Mesendoderm (in vitro differentiated cells): Measurements from ENCODE around the gene FBXL7.

ENCODE experiments used
- DNase-seq: peaks from one replicate; pipeline ENCODE4 v3.0.0; 2013
- H2AK5ac ChIP-seq: 2 replicates; pipeline ENCODE4 v1.6.1; 2013; ENCODE audit warnings: low read length, inconsistent platforms
- H2BK120ac ChIP-seq: 2 replicates; pipeline ENCODE4 v1.6.1; 2013; ENCODE audit warnings: low read depth, mild to moderate bottlenecking, low read length, moderate library complexity, mixed read lengths
- H2BK15ac ChIP-seq: replicated peaks from 2 replicates; pipeline ENCODE4 v1.6.1; 2013; ENCODE audit warnings: low read depth, mild to moderate bottlenecking, moderate library complexity
- H2BK5ac ChIP-seq: 2 replicates; pipeline ENCODE4 v1.6.1; 2013; ENCODE audit warnings: low read length, inconsistent platforms
- H3K18ac ChIP-seq: 2 replicates; pipeline ENCODE4 v1.6.1; 2013; ENCODE audit warnings: mild to moderate bottlenecking, low read length, mixed read lengths
- H3K23ac ChIP-seq: one replicate; pipeline ENCODE4 v1.6.1; 2013; ENCODE audit warnings: low read length
- H3K27ac ChIP-seq: 2 replicates; pipeline ENCODE4 v1.5.1; 2013; ENCODE audit warnings: low read depth, mild to moderate bottlenecking, inconsistent platforms, low read length, moderate library complexity
- H3K27me3 ChIP-seq: 2 replicates; pipeline ENCODE4 v1.6.1; 2013; ENCODE audit warnings: low read length, control low read depth, mild to moderate bottlenecking, inconsistent platforms; ENCODE audit not compliant: insufficient read depth, poor library complexity
- H3K36me3 ChIP-seq: 2 replicates; pipeline ENCODE4 v1.6.1; 2013; ENCODE audit warnings: low read length, inconsistent platforms; ENCODE audit not compliant: control insufficient read depth, insufficient read depth
- H3K4ac ChIP-seq: one replicate; pipeline ENCODE4 v1.6.1; 2013; ENCODE audit warnings: low read depth, mild to moderate bottlenecking, low read length, moderate library complexity
- H3K4me1 ChIP-seq: 2 replicates; pipeline ENCODE4 v1.6.1; 2013; ENCODE audit warnings: low read depth, low read length, inconsistent platforms; ENCODE audit not compliant: control insufficient read depth
- H3K4me2 ChIP-seq: 2 replicates; pipeline ENCODE4 v1.6.1; 2013; ENCODE audit warnings: low read length
- H3K4me3 ChIP-seq: 2 replicates; pipeline ENCODE4 v1.5.1; 2013; ENCODE audit warnings: mild to moderate bottlenecking, low read length
- H3K56ac ChIP-seq: one replicate; pipeline ENCODE4 v1.6.1; 2013; ENCODE audit warnings: low read length
- H3K79me1 ChIP-seq: 2 replicates; pipeline ENCODE4 v1.6.1; 2013; ENCODE audit warnings: low read length, inconsistent platforms
- H3K79me2 ChIP-seq: 2 replicates; pipeline ENCODE4 v1.6.1; 2013; ENCODE audit warnings: mild to moderate bottlenecking, low read length; ENCODE audit not compliant: control insufficient read depth, insufficient read depth
- H3K9ac ChIP-seq: 2 replicates; pipeline ENCODE4 v1.6.1; 2013; ENCODE audit warnings: low read length, inconsistent platforms
- H4K5ac ChIP-seq: one replicate; pipeline ENCODE4 v1.6.1; 2013; ENCODE audit warnings: low read length
- H4K8ac ChIP-seq: one replicate; pipeline ENCODE4 v1.6.1; 2013; ENCODE audit warnings: low read depth, mild to moderate bottlenecking, control low read depth, low read length, moderate library complexity
- WGBS: extraction: QIAGEN DNeasy Blood & Tissue Kit; methylation state at CpG from one replicate; pipeline ENCODE4 v1.1.7; 2013; ENCODE audit warnings: low lambda C conversion rate, missing lambda C conversion rate; ENCODE audit not compliant: insufficient coverage; ENCODE audit errors: extremely low coverage; 5-methylcytosine and 5-hydroxymethylcytosine counted together

The FBXL7 gene

DNA sequence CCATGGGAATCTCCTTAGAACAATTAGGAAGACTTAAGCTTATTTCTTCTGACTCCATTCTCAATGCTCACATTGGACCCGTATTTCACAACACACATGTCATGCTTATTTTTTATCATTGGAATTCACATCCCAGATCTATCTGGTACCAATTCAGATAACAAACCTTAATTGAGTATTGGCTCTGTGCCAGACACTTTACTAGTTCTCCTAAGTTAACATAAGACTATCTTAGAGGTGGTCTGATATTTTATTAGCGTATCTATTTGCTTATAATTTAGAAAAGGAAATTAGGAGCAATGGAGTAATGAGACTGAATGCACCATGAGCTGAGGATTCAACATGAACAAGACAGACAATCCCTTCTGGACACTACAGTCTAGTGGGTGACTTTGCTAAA lies 45.1 kb downstream of the FBXL7 start:
- no peak overlapping the region for H4K8ac ChIP-seq
- H3K4me3 ChIP-seq = no peak overlapping the region
- H3K56ac ChIP-seq = no peak overlapping the region
- H3K36me3 ChIP-seq = no peaks in the 10 kb centered on the region
- H3K4ac ChIP-seq = no peak overlapping the region
- no peak overlapping the region for H2AK5ac ChIP-seq
- H2BK15ac ChIP-seq = no peak overlapping the region
- no peak overlapping the region for H2BK120ac ChIP-seq
- no peak overlapping the region for H3K27ac ChIP-seq
- no peak overlapping the region for H3K18ac ChIP-seq
- H4K5ac ChIP-seq = no peak overlapping the region
- no peaks in the 10 kb centered on the region for H3K27me3 ChIP-seq
- peaks cover 5% of the 10 kb centered on the region for H3K4me1 ChIP-seq
- H3K9ac ChIP-seq = no peak overlapping the region
- WGBS = no CpG with 5 or more reads among the region's 2 CpGs
- peaks cover 2% of the 10 kb centered on the region for H3K79me1 ChIP-seq
- no peak overlapping the region for H3K4me2 ChIP-seq
- no peak for DNase-seq
- no peak overlapping the region for H2BK5ac ChIP-seq
- H3K79me2 ChIP-seq = no peaks in the 10 kb centered on the region
- H3K23ac ChIP-seq = no peak overlapping the region

DNA sequence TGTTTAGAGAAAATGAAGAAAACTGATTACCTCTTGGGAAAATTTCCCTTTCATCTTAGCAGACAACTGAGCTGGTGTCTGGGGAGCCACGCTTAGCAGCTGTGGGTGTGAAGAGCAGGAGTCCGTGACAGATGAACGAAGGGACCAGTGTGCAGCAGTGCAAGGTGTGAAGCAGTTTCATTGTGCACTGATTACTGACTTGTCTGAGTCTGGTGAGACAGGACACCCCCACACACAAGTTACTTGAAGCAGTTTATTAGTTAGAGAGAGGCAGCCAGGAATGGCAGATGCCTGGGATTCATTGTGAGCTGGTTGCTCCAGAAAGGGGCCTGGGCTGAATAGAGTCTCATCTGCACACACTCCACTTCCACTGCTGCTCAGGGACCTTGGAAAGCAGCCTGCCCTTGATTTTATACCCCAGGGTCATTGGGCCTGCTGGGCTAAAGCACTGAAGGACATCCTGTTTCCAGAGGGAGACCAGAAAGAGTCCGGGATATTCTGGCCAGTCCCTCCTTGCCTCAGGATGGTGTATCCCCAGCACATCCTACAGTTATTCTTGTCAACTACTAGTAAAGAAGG lies 47.4 kb downstream of the FBXL7 start:
- Histone ChIP-seq H3K18ac (no peak overlapping the region), H3K56ac (no peak overlapping the region), H4K5ac (no peak overlapping the region), H3K4ac (no peak overlapping the region), H3K36me3 (no peaks in the 10 kb centered on the region), H3K27ac (no peak overlapping the region), H3K79me2 (no peaks in the 10 kb centered on the region), H2BK15ac (no peak overlapping the region), H2BK120ac (no peak overlapping the region), H3K23ac (no peak overlapping the region), H3K27me3 (no peaks in the 10 kb centered on the region), H3K4me1 (peaks cover 5% of the 10 kb centered on the region), H3K4me3 (no peak overlapping the region), H2AK5ac (no peak overlapping the region), H3K9ac (no peak overlapping the region), H4K8ac (no peak overlapping the region), H2BK5ac (no peak overlapping the region), H3K79me1 (peaks cover 7% of the 10 kb centered on the region), H3K4me2 (no peak overlapping the region)
- DNase-seq = no peak
- no CpG with 5 or more reads among the region's 4 CpGs for WGBS

GRCh38 chr5:15549961-15550360 lies 50.0 kb downstream of the FBXL7 start:
- Histone ChIP-seq H3K36me3 (no peaks in the 10 kb centered on the region), H4K8ac (no peak overlapping the region), H3K18ac (no peak overlapping the region), H3K23ac (no peak overlapping the region), H4K5ac (no peak overlapping the region), H2BK5ac (no peak overlapping the region), H3K27ac (no peak overlapping the region), H2BK120ac (no peak overlapping the region), H3K9ac (no peak overlapping the region), H3K4ac (no peak overlapping the region), H3K4me3 (no peak overlapping the region), H3K79me2 (no peaks in the 10 kb centered on the region), H3K4me1 (peaks cover 6% of the 10 kb centered on the region), H2AK5ac (no peak overlapping the region), H3K4me2 (no peak overlapping the region), H3K27me3 (no peaks in the 10 kb centered on the region), H2BK15ac (no peak overlapping the region), H3K56ac (no peak overlapping the region), H3K79me1 (peaks cover 7% of the 10 kb centered on the region)
- no CpG with 5 or more reads among the region's 1 CpG for WGBS
- DNase-seq = no peak

DNA sequence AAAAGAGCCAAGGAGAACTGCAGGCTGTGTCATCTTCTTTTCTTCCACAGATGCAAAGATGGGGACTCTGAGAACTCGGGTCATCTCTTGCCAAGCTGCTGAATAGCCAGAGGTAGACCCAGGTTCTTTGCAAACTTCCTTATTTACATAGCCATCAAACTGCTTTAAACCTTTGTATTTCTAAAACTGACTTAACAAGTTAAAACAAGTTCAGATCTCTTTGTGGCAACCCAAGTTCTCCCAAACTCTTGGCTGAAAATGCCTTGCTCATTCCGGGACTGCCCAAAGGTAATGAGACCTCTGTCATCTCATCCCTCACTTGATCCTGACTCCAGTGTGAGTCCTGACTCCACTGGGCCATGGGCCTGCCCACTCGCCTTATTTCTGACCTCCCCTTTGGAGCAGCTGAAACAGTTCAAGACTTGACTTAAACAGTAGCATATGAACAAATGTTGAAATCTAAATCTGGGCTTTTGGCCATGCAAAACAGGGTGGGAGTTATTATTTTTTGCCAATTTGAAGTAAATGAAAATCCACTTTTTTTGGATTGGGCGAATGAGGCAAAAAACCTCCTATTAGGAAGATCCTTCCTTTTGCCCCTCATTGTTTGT lies 50.6 kb downstream of the FBXL7 start:
- Histone ChIP-seq H3K79me2 (no peaks in the 10 kb centered on the region), H2BK120ac (no peak overlapping the region), H3K18ac (no peak overlapping the region), H3K27ac (no peak overlapping the region), H3K4ac (no peak overlapping the region), H3K4me1 (peaks cover 6% of the 10 kb centered on the region), H3K4me2 (no peak overlapping the region), H3K79me1 (peaks cover 7% of the 10 kb centered on the region), H3K9ac (no peak overlapping the region), H2BK5ac (no peak overlapping the region), H3K36me3 (no peaks in the 10 kb centered on the region), H2BK15ac (no peak overlapping the region), H4K8ac (no peak overlapping the region), H2AK5ac (no peak overlapping the region), H3K27me3 (no peaks in the 10 kb centered on the region), H4K5ac (no peak overlapping the region), H3K4me3 (no peak overlapping the region), H3K56ac (no peak overlapping the region), H3K23ac (no peak overlapping the region)
- no CpG with 5 or more reads among the region's 4 CpGs for whole genome bisulfite sequencing
- no peak for DNase-seq

- Histone ChIP-seq H2BK15ac (no peak overlapping the region), H3K27ac (no peak overlapping the region), H4K8ac (no peak overlapping the region), H3K4me3 (no peak overlapping the region), H3K4me1 (peaks cover 6% of the 10 kb centered on the region), H3K79me1 (peaks cover 8% of the 10 kb centered on the region), H2BK120ac (no peak overlapping the region), H2AK5ac (no peak overlapping the region), H2BK5ac (no peak overlapping the region), H3K9ac (no peak overlapping the region), H3K56ac (no peak overlapping the region), H3K18ac (no peak overlapping the region), H3K27me3 (no peaks in the 10 kb centered on the region), H3K23ac (no peak overlapping the region), H3K79me2 (no peaks in the 10 kb centered on the region), H3K4me2 (no peak overlapping the region), H3K36me3 (no peaks in the 10 kb centered on the region), H4K5ac (no peak overlapping the region), H3K4ac (no peak overlapping the region)
- WGBS = no CpG with 5 or more reads among the region's 4 CpGs
- no peak for DNase-seq
Observed at GRCh38 chr5:15551113-15551504, 51.1 kb downstream of the FBXL7 start.

- Histone ChIP-seq H2BK120ac (no peak overlapping the region), H3K23ac (no peak overlapping the region), H3K4me2 (no peak overlapping the region), H4K5ac (no peak overlapping the region), H3K79me2 (no peaks in the 10 kb centered on the region), H3K4me1 (peaks cover 6% of the 10 kb centered on the region), H3K56ac (no peak overlapping the region), H3K27me3 (no peaks in the 10 kb centered on the region), H3K27ac (no peak overlapping the region), H2BK5ac (no peak overlapping the region), H3K4ac (no peak overlapping the region), H2AK5ac (no peak overlapping the region), H3K36me3 (no peaks in the 10 kb centered on the region), H4K8ac (no peak overlapping the region), H3K79me1 (peaks cover 9% of the 10 kb centered on the region), H2BK15ac (no peak overlapping the region), H3K9ac (no peak overlapping the region), H3K18ac (no peak overlapping the region), H3K4me3 (no peak overlapping the region)
- peak; percentile 45 for DNase-seq
- no CpG with 5 or more reads among the region's 1 CpG for WGBS
Observed at GRCh38 chr5:15554542-15554941, 54.6 kb downstream of the FBXL7 start.
